GM19395 (cell line): ENCODE data around the gene MYRFL.
A peak's percentile ranks its signal among the peaks of the same experiment; 100 is the strongest.
"Not testable (repeated sequence)": the region's sequence is repeated elsewhere in the genome, so short reads cannot be mapped to it uniquely, and the experiment has no call there.

Source experiments
- ATAC-seq: cut with Tn5 transposase; IDR thresholded peaks from one replicate; pipeline ENCODE4 v1.9.1; 2021; ENCODE audit warnings: mild to moderate bottlenecking, moderate library complexity; ENCODE audit not compliant: unreplicated experiment

The MYRFL gene

GRCh38 chr12:69840727-69841126, 15.7 kb downstream of the MYRFL start:
- no peak for ATAC-seq

GRCh38 chr12:69843608-69844007, 18.6 kb downstream of the MYRFL start:
- no peak for ATAC-seq

GRCh38 chr12:69844416-69844815, 19.4 kb downstream of the MYRFL start:
- no peak for ATAC-seq

GRCh38 chr12:69844836-69845235, 19.8 kb downstream of the MYRFL start:
- no peak for ATAC-seq

GRCh38 chr12:69846976-69847375, 21.9 kb downstream of the MYRFL start:
- ATAC-seq: no peak

GRCh38 chr12:69851976-69852375, 26.9 kb downstream of the MYRFL start:
- ATAC-seq: no peak

GRCh38 chr12:69853176-69853961, 28.3 kb downstream of the MYRFL start:
- not testable (repeated sequence) for ATAC-seq

GRCh38 chr12:69866698-69867097, 41.7 kb downstream of the MYRFL start:
- ATAC-seq: no peak

- no peak for ATAC-seq
These were observed 43.7 kb downstream of the MYRFL start for GRCh38 chr12:69868695-69869094.

- ATAC-seq: no peak
These were observed 47.8 kb downstream of the MYRFL start for GRCh38 chr12:69872804-69873203.

GRCh38 chr12:69873429-69873828, 48.4 kb downstream of the MYRFL start:
- no peak for ATAC-seq

GRCh38 chr12:69874606-69875005, 49.6 kb downstream of the MYRFL start:
- no peak for ATAC-seq

GRCh38 chr12:69875416-69875935, 50.4 kb downstream of the MYRFL start:
- no peak for ATAC-seq

GRCh38 chr12:69879007-69879960, 54.3 kb downstream of the MYRFL start:
- peak; percentile 94 for ATAC-seq

GRCh38 chr12:69880571-69880970, 55.5 kb downstream of the MYRFL start:
- no peak for ATAC-seq

- no peak for ATAC-seq
These were observed 56.7 kb downstream of the MYRFL start for GRCh38 chr12:69881771-69882170.

GRCh38 chr12:69884386-69884785, 59.4 kb downstream of the MYRFL start:
- ATAC-seq: no peak

GRCh38 chr12:69885658-69886057, 60.6 kb downstream of the MYRFL start:
- no peak for ATAC-seq

- ATAC-seq: no peak
These were observed 61.1 kb downstream of the MYRFL start for GRCh38 chr12:69886109-69886508.

- ATAC-seq: no peak
These were observed 61.7 kb downstream of the MYRFL start for GRCh38 chr12:69886715-69887114.

GRCh38 chr12:69888901-69889300, 63.9 kb downstream of the MYRFL start:
- no peak for ATAC-seq
